HL-60 (cell line): ENCODE measurements around the gene KRT78.

Source experiments
- DNase-seq, 2 experiments: peaks; one replicate each; pipeline ENCODE4 v3.0.0-alpha.2; 2010 to 2020; ENCODE audit warnings: low read depth in 1 of 2, low spot score in 1 of 2
- H3K27ac ChIP-seq: fragments of 250-450 bp; sonication (Bioruptor Pico); replicated peaks from 2 replicates; pipeline ENCODE4 v1.5.1; 2020; ENCODE audit warnings: mild to moderate bottlenecking, moderate library complexity
- H3K27me3 ChIP-seq: fragments of 250-450 bp; sonication (Bioruptor Pico); 2 replicates; pipeline ENCODE4 v1.5.1; 2021; ENCODE audit warnings: mild to moderate bottlenecking, moderate library complexity; ENCODE audit not compliant: insufficient read depth, poor library complexity, severe bottlenecking
- H3K4me3 ChIP-seq: replicated peaks from 2 replicates; pipeline ENCODE4 v1.5.1; 2011; ENCODE audit warnings: mild to moderate bottlenecking, control low read depth, low read length; ENCODE audit not compliant: insufficient read depth
- CTCF ChIP-seq: IDR thresholded peaks from one replicate; pipeline ENCODE4 v1.5.1; 2011; ENCODE audit warnings: low read length, control low read depth, inconsistent platforms; ENCODE audit not compliant: insufficient read depth
- GABPA ChIP-seq: IDR thresholded peaks from 2 replicates; pipeline ENCODE4 v1.6.1; 2012; ENCODE audit warnings: low read depth
- POLR2AphosphoS5 ChIP-seq: IDR thresholded peaks from 2 replicates; pipeline ENCODE4 v1.6.1; 2012; ENCODE audit warnings: low read depth
- REST ChIP-seq: IDR thresholded peaks from 2 replicates; pipeline ENCODE4 v1.6.1; 2012; ENCODE audit warnings: low read depth; ENCODE audit not compliant: insufficient replicate concordance
- SPI1 ChIP-seq: IDR thresholded peaks from 2 replicates; pipeline ENCODE4 v1.6.1; 2012; ENCODE audit warnings: low read depth, mild to moderate bottlenecking, borderline replicate concordance

The KRT78 gene

GRCh38 chr12:52827499-52828090 lies 21.2 kb downstream of the KRT78 start:
- DNase-seq = no peak
- H3K27me3 ChIP-seq = no peaks in the 10 kb centered on the region
- TF ChIP-seq POLR2AphosphoS5 (no peak), SPI1 (no peak), CTCF (no peak), REST (no peak), GABPA (no peak)
- H3K4me3 ChIP-seq = no peak overlapping the region
- H3K27ac ChIP-seq = no peak overlapping the region

GRCh38 chr12:52826611-52827498 lies 21.9 kb downstream of the KRT78 start:
- no peak overlapping the region for H3K27ac ChIP-seq

More at GRCh38 chr12:52826611-52827498, 21.9 kb downstream of the KRT78 start:
- no peak overlapping the region for H3K4me3 ChIP-seq
- no peak for TF ChIP-seq GABPA
- no peak for TF ChIP-seq CTCF
- no peak for TF ChIP-seq POLR2AphosphoS5
- no peak for TF ChIP-seq SPI1
- no peak for TF ChIP-seq REST
- no peaks in the 10 kb centered on the region for H3K27me3 ChIP-seq
- DNase-seq = no peak
